DND-41 (cell line): Measurements from ENCODE around the gene NPB.

Source experiments
- EZH2 ChIP-seq: IDR thresholded peaks from 3 replicates; pipeline ENCODE4 v1.6.1; 2012; ENCODE audit warnings: borderline replicate concordance, low read depth, mild to moderate bottlenecking, moderate library complexity, low read length, inconsistent platforms; ENCODE audit not compliant: severe bottlenecking
- TF ChIP-seq, protein P1 (sequence below): IDR thresholded peaks from 2 replicates; pipeline ENCODE4 v1.5.1; 2012; ENCODE audit warnings: borderline replicate concordance, low read length, moderate library complexity, mild to moderate bottlenecking; ENCODE audit not compliant: poor library complexity, severe bottlenecking; ENCODE audit errors: extremely low read depth

DNA sequence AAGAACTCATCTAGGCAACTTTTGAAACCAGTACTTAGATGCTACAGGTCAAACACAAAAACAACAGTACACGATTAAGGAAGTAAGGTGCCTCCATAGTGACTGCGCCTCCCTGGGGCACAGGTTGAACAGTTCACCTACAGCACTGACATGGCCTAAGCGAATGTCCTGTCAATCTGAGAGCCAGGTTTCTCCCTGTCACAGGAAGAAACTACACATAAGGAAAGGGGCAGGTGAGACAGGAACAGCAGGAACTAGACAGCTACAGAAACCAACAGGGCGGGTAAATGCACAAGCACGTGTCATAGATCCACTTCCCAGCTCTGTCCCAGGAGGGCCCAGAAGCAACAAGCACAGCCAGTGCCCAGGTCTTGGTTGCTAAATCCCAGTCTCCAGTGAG is 22.9 kb upstream of the NPB start:
- TF ChIP-seq, protein P1, sequence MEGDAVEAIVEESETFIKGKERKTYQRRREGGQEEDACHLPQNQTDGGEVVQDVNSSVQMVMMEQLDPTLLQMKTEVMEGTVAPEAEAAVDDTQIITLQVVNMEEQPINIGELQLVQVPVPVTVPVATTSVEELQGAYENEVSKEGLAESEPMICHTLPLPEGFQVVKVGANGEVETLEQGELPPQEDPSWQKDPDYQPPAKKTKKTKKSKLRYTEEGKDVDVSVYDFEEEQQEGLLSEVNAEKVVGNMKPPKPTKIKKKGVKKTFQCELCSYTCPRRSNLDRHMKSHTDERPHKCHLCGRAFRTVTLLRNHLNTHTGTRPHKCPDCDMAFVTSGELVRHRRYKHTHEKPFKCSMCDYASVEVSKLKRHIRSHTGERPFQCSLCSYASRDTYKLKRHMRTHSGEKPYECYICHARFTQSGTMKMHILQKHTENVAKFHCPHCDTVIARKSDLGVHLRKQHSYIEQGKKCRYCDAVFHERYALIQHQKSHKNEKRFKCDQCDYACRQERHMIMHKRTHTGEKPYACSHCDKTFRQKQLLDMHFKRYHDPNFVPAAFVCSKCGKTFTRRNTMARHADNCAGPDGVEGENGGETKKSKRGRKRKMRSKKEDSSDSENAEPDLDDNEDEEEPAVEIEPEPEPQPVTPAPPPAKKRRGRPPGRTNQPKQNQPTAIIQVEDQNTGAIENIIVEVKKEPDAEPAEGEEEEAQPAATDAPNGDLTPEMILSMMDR: no peak
- TF ChIP-seq EZH2: no peak
